Stomach (tissue), 9 donors: ENCODE data around the gene INSYN2B. TPM values are rescaled to one million over a fixed set of nuclear protein-coding genes. Genes with fewer than 3 reads are reported as not detected.

ENCODE experiments used
- DNase-seq, 2 donors: peaks; one replicate each; pipeline versions ENCODE4 v3.0.0 to v3.0.0-alpha.2; 2013 to 2019
- H3K27ac ChIP-seq, 5 donors: fragments of 200-600 bp in 4 of 5; sonication (generic) in 4 of 5; one replicate each; pipeline ENCODE4 v1.5.1; 2013 to 2019; ENCODE audit warnings: mild to moderate bottlenecking in 1 of 5, moderate library complexity in 1 of 5
- H3K27me3 ChIP-seq, 3 donors: fragments of 200-600 bp; sonication (generic); one replicate each; pipeline ENCODE4 v1.5.1; 2017 to 2019; ENCODE audit warnings: mixed run types in 1 of 3
- H3K36me3 ChIP-seq, 4 donors: fragments of 200-600 bp; sonication (generic); 1 replicate in 3 of 4; 2 replicates in 1 of 4; pipeline ENCODE4 v1.5.1; 2016 to 2019
- H3K4me1 ChIP-seq, 4 donors: fragments of 200-600 bp; sonication (generic); one replicate each; pipeline ENCODE4 v1.5.1; 2016 to 2019
- H3K4me3 ChIP-seq, 4 donors: fragments of 200-600 bp; sonication (generic) in 3 of 4; one replicate each; pipeline ENCODE4 v1.5.1; 2016 to 2019; ENCODE audit warnings: mild to moderate bottlenecking in 1 of 4
- H3K9me3 ChIP-seq, 4 donors: fragments of 200-600 bp; sonication (generic); one replicate each; pipeline ENCODE4 v1.5.1; 2016 to 2019
- CTCF ChIP-seq, 7 experiments: fragments of 450-650 bp in 4 of 7; fragments of 200-600 bp in 3 of 7; sonication (generic) in 3 of 7; IDR thresholded peaks; one replicate each; pipeline ENCODE4 v1.5.1; 2016 to 2019; ENCODE audit warnings: antibody characterized with exemption in 7 of 7, control low read depth in 2 of 7, mild to moderate bottlenecking in 1 of 7
- EP300 ChIP-seq: sonication (generic); formaldehyde crosslinking; IDR thresholded peaks from one replicate; pipeline ENCODE4 v1.6.1; 2017; ENCODE audit warnings: antibody characterized with exemption
- POLR2A ChIP-seq, 4 donors: fragments of 450-650 bp; IDR thresholded peaks; one replicate each; pipeline ENCODE4 v1.6.1; 2016; ENCODE audit warnings: antibody characterized with exemption in 4 of 4, control low read depth in 2 of 4, mild to moderate bottlenecking in 1 of 4, moderate library complexity in 1 of 4
- POLR2AphosphoS5 ChIP-seq, 3 donors: sonication (generic); formaldehyde crosslinking; IDR thresholded peaks; one replicate each; pipeline ENCODE4 v1.6.1; 2016; ENCODE audit warnings: antibody characterized with exemption in 3 of 3
- WGBS, 5 donors: extraction: QIAGEN DNeasy Blood & Tissue Kit in 3 of 5; methylation state at CpG; one replicate each; pipeline versions ENCODE4 v1.1.5 to v1.1.7; 2013 to 2018; 5-methylcytosine and 5-hydroxymethylcytosine counted together
- intact Hi-C: fragments of 100-400 bp; cut with DNase I; formaldehyde crosslinking; loops from one replicate; pipeline ENCODE4 v1.15.1; 2023; ENCODE audit warnings: low total_unique reads
- polyA plus RNA-seq, 3 donors: library from polyadenylated mRNA; stranded (reverse); fragments of 200-250 nt; gene quantifications; one replicate each; pipeline ENCODE4 v1.2.3, GENCODE V29; 2013
- total RNA-seq, 5 donors: library from RNA; depleted of rRNA; stranded (reverse); fragments of >200 nt; gene quantifications; one replicate each; pipeline versions ENCODE4 v1.1.0 to v1.2.3, GENCODE V29; 2014 to 2016
- donor health status: healthy with polysubstance abuse.
- donor health status: Bipolar disorder and iron deficiency.
- donor health status: healthy.

INSYN2B gene
- total and polyA plus RNA-seq, 8 donors = 0.18 to 0.19 TPM; not detected in 6

GRCh38 chr5:169934990-169935389 lies 45.3 kb downstream of the INSYN2B start:
- Histone ChIP-seq H3K36me3 (no peaks in the 10 kb centered on the region), H3K27ac (no peak overlapping the region), H3K9me3 (no peaks in the 10 kb centered on the region), H3K4me1 (no peaks in the 10 kb centered on the region), H3K4me3 (no peak overlapping the region), H3K27me3 (peaks cover 0 to 9% (median 0%) of the 10 kb centered on the region in 3 donors)
- no peak for DNase-seq
- WGBS, 5 donors = 65 to 70% (median 67%) methylated on average over 7 of the region's 7 CpGs
- TF ChIP-seq POLR2A (IDR thresholded peaks at IDR 0.05) = no peak
- TF ChIP-seq EP300 = no peak
- TF ChIP-seq CTCF (IDR thresholded peaks at IDR 0.05) = no peak
- no peak for TF ChIP-seq POLR2AphosphoS5 (IDR thresholded peaks at IDR 0.05)
- intact Hi-C loops = no loop called here

GRCh38 chr5:169933616-169934015 lies 46.7 kb downstream of the INSYN2B start:
- Histone ChIP-seq H3K27ac (no peak overlapping the region), H3K27me3 (peaks cover 0 to 9% (median 0%) of the 10 kb centered on the region in 3 donors), H3K36me3 (no peaks in the 10 kb centered on the region), H3K4me1 (no peaks in the 10 kb centered on the region), H3K9me3 (no peaks in the 10 kb centered on the region), H3K4me3 (no peak overlapping the region)
- TF ChIP-seq POLR2A (IDR thresholded peaks at IDR 0.05) (no peak), POLR2AphosphoS5 (IDR thresholded peaks at IDR 0.05) (no peak), CTCF (IDR thresholded peaks at IDR 0.05) (no peak), EP300 (no peak)
- WGBS, 5 donors = 65 to 81% (median 76%) methylated on average over 7 of the region's 7 CpGs
- intact Hi-C loops = no loop called here
- DNase-seq = no peak

GRCh38 chr5:169933127-169933526 lies 47.2 kb downstream of the INSYN2B start:
- Histone ChIP-seq H3K9me3 (no peaks in the 10 kb centered on the region), H3K27ac (no peak overlapping the region), H3K36me3 (no peaks in the 10 kb centered on the region), H3K4me1 (no peaks in the 10 kb centered on the region), H3K27me3 (peaks cover 0 to 9% (median 0%) of the 10 kb centered on the region in 3 donors), H3K4me3 (no peak overlapping the region)
- no peak for TF ChIP-seq POLR2A (IDR thresholded peaks at IDR 0.05)
- TF ChIP-seq POLR2AphosphoS5 (IDR thresholded peaks at IDR 0.05) = no peak
- TF ChIP-seq CTCF (IDR thresholded peaks at IDR 0.05) = no peak
- TF ChIP-seq EP300 = no peak
- WGBS, 5 donors = 24 to 50% (median 27%) methylated on average over 1 of the region's 1 CpG
- intact Hi-C loops = no loop called here
- no peak for DNase-seq

GRCh38 chr5:169923988-169924387 lies 56.3 kb downstream of the INSYN2B start:
- no peak for TF ChIP-seq POLR2A (IDR thresholded peaks at IDR 0.05)
- TF ChIP-seq CTCF (IDR thresholded peaks at IDR 0.05) = no peak
- TF ChIP-seq POLR2AphosphoS5 (IDR thresholded peaks at IDR 0.05) = no peak
- no peak for TF ChIP-seq EP300
- H3K4me3 ChIP-seq = no peak overlapping the region
- no peaks in the 10 kb centered on the region for H3K4me1 ChIP-seq
- intact Hi-C loops = no loop called here
- 27 to 53% (median 48%) methylated on average over 1 of the region's 1 CpG for WGBS, 5 donors
- no peaks in the 10 kb centered on the region for H3K36me3 ChIP-seq
- H3K27ac ChIP-seq = no peak overlapping the region
- DNase-seq = no peak
- no peaks in the 10 kb centered on the region for H3K9me3 ChIP-seq
- H3K27me3 ChIP-seq = no peaks in the 10 kb centered on the region
